Measurements from ENCODE around the gene DSC1.
A peak's percentile ranks its signal among the peaks of the same experiment; 100 is the strongest.

Gene DSC1

DNA sequence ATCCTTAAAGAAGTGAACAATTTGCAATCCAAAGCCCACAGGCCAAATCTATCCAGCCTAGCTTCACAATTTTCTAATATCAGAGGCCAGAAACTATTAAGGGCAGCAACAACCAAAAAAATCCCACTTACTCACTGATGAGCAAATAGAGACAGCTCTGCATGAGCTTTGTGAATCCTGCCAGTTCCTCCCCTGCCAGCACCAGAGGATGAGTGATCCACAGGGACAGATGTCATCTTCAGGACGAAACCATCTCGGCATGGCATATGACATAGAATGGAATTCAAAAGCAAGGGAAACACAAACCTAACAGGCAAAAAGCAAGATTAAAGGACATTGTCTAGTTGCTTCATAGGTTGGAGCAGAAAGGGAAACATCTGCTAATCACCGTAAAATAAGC is 58.2 kb downstream of the DSC1 start:
- FAIRE-seq (no peak), DNase-seq (ENCODE audit: low spot score) (no peak)

GRCh38 chr18:31103423-31103822 is 59.2 kb downstream of the DSC1 start:
- FAIRE-seq = no peak
- DNase-seq (ENCODE audit: low spot score) = no peak

DNA sequence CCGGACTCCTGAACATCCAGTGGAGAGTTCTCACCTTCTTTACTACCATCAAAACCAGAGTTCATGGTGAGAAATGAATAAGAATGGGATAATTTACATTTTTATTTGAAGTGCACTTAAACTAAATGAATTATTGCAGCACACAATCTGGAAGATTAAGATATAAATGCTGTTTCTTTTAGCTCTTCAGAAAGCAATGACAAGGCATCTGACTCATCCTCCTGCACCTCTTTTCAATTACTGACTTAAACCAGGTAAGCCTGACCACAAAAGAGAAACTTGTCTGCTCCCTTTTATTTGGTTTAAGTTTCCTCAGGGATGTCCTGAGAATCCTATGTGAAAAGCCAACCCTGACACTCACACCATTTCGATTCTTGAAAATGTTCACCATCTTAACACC is 59.7 kb downstream of the DSC1 start:
- DNase-seq (ENCODE audit: low spot score) = no peak
- no peak for FAIRE-seq

DNA sequence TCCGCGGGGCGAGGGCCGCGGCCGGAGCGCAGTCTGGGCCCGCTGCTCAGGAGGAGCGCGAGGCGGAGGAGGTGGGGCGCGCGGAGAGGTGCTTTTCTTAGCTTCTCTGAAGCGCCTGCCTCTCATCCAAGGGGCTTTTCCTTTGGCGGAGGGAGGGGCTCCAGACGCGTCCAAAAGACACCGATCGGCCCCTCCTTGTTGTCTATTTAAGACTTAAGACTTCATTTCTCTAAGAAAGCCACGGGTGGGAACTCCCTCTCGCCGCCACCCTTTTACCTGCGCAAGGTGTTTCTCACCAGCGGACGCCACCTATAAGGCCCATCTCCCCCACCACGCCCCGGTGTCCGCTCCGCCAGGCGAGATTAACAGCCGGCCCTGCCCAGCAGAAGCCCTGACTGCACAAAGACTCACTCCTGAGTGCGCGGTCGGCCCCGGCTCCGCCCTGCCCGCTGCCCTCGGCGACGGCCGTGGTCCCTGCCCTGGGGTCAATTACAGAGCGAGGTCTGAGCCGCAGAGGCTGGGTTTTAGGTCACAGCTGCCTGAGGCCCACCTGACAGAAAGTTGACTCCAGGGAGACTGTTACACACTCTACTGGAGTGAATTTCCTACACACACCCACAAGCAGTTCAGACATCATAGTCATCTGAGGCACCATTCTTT is 60.5 kb downstream of the DSC1 start, which contains the start of gene DSC2:
TSS of gene DSC2 (minus strand) at position 397 of the 660 bp plus-strand sequence. CDS start 450 bp downstream, outside the sequence.
- no peak for FAIRE-seq
- peak; percentile 6 for DNase-seq (ENCODE audit: low spot score)

DNA sequence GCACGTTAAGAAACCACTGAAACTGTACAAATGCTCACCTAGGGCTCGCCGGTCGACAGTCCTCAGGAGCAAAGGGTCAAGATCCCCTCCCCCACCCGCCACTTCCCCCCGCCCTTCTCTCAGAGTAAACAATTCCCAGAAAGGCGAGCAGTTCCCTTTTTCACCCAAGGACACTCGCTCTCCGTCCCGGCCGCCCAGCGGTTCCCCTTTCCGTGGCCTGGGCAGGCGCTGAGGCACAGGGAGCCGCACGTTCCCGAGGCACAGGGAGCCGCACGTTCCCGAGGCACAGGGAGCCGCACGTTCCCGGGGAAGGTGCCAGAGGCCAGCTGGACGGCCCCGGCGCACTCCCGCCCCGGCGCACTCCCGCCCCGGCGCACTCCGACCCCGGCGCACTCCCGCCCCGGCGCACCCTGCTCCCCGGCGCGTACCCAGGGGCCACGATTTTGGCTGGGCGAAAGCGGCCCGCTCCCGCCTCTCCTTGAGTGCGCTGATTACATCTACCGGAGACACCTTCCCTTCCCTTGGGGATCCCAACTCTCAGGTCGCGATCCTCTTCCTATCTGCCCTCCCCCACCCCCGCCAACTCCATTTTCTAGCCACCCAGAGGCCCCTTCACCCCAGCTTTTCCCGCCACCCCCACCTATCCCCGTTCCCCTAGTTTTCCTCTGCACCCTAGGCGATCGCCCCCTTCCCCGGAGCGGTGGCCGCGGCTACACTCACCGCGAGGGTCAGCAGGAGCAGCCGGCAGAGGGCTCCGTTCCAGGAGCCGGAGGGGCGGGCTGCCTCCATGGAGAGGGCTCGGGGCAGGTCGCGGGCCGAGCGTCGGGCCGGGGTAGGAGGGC is 61.3 kb downstream of the DSC1 start:
- no peak for FAIRE-seq
- peak; percentile 17 for DNase-seq (ENCODE audit: low spot score)

GRCh38 chr18:31100436-31101182 is 62.0 kb downstream of the DSC1 start:
- FAIRE-seq (no peak), DNase-seq (ENCODE audit: low spot score) (no peak)

DNA sequence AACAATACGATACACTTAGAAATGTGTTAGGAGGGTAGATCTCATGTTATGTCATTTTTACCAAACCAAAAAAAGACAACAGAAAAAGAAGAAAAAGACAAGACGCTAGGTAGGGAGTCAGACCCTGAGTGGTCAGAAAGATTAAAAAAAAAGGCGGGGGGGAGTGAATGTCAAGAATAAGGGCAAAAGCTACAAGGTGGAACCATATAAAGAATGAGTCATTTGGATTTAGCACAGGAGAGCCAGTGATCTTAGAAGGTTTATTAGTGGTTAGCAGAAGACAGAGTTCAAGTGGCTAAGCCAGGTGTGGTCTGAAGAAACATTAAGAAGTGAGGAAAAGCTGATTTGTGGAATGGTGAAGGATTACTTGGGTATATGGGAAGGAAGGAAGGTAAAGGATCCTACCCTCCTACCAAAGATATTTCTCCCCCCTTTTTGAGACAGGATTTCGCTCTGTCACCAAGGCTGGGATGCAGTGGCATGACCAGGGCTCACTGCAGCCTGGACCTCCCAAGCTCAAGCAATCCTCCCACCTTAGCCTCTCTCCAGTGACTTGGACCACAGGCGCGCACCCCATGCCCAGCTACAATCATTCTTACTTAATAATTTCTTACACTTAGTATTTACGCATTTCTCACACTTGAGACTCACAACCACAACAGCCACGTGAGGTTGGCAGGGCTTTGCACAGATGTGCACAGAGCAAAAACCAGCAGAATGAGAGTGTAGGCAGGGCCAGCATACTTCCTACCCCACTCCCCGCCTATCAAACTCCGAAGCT is 63.0 kb downstream of the DSC1 start:
- FAIRE-seq = no peak
- DNase-seq (ENCODE audit: low spot score) = no peak

GRCh38 chr18:31098878-31099277 is 63.8 kb downstream of the DSC1 start:
- no peak for DNase-seq (ENCODE audit: low spot score)
- FAIRE-seq = no peak

- no peak for DNase-seq (ENCODE audit: low spot score)
- FAIRE-seq = no peak
Observed at GRCh38 chr18:31097666-31098065, 65.0 kb downstream of the DSC1 start.

GRCh38 chr18:31093880-31094279 is 68.8 kb downstream of the DSC1 start:
- no peak for DNase-seq (ENCODE audit: low spot score)
- FAIRE-seq = no peak

- FAIRE-seq (no peak), DNase-seq (ENCODE audit: low spot score) (no peak)
Observed at GRCh38 chr18:31093294-31093693, 69.4 kb downstream of the DSC1 start.

DNA sequence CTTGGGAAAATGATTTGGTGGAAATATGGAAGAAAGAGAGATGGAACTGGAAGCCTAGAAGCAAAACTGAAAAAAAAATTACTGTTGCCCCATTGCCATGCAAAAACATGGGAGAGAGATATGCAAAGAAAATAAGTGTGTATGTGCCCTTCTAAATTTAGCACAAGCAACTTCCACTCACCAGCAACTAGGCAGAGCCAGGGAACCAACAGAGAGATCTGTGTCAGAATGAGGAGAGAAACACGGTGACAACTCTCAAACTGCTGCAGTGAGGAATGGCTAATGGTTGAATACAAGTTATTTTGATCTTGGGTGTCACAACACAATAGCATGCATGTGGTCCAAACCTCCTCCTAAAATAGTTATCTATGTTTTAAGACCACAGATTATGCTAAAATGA is 71.3 kb downstream of the DSC1 start:
- FAIRE-seq (no peak), DNase-seq (ENCODE audit: low spot score) (no peak)

- FAIRE-seq (no peak), DNase-seq (ENCODE audit: low spot score) (no peak)
Observed at GRCh38 chr18:31088532-31088931, 74.1 kb downstream of the DSC1 start.

DNA sequence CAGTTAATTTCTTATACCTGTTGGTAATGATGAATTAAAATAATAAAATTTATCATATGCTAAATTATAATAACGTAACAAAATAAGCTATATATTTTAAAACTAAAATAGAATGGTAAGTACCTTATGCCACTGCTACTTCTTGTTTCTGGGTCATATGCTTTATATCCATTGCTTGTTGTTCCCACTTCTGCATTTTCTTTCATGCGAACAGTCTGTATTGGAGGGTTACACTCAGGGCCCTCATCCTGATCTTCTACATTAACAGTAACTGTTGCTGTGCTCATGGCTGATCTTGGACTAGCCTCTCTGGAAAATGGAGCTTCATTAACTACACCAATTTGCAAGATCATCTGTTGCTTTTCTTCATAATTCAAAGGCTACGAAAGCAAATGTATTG is 82.7 kb downstream of the DSC1 start:
- DNase-seq (ENCODE audit: low spot score) = no peak
- FAIRE-seq = no peak
